K562 (cell line): ENCODE data around the gene ARHGAP35. TPM values are rescaled to one million over a fixed set of nuclear protein-coding genes. Genes with fewer than 3 reads are reported as not detected.

Source experiments
- FIP1L1 ChIP-seq: fragments of 200-400 bp; formaldehyde crosslinking; IDR thresholded peaks from 2 replicates; pipeline ENCODE4 v1.6.1; 2018; ENCODE audit warnings: mild to moderate bottlenecking, low read depth, low read length; ENCODE audit not compliant: poor library complexity, severe bottlenecking
- KLF16 ChIP-seq: IDR thresholded peaks from 2 replicates; pipeline ENCODE4 v1.6.1; 2016; ENCODE audit warnings: antibody characterized with exemption
- ZNF3 ChIP-seq: fragments of 250-450 bp; sonication (Bioruptor Pico); IDR thresholded peaks from 2 replicates; pipeline ENCODE4 v1.5.0; 2021; ENCODE audit warnings: mild to moderate bottlenecking, moderate library complexity
- polyA plus RNA-seq, 8 experiments: library from polyadenylated mRNA; depleted of rRNA in 4 of 8; stranded (reverse) in 5 of 8; unstranded in 3 of 8; fragments of >200 nt; fragmentation: Nextera tagmentation in 2 of 8; fragmentation: Illumina TruSeq in 1 of 8; extraction: Ambion mirVana in 2 of 8; extraction: Trizol in 1 of 8; gene quantifications; 2 replicates each; pipeline versions ENCODE4 v1.2.1 to v1.2.3, GENCODE V29; 2011 to 2014; ENCODE audit warnings: inconsistent platforms in 1 of 8, missing spikeins in 1 of 8
- total RNA-seq, 7 experiments: library from RNA; depleted of rRNA in 6 of 7; stranded (reverse); fragments of >200 nt in 6 of 7; fragmentation: Illumina TruSeq in 2 of 7; extraction: Trizol in 2 of 7; gene quantifications; 2 replicates each; pipeline versions ENCODE4 v1.2.1 to v1.2.3, GENCODE V29; 2011 to 2021; ENCODE audit warnings: low replicate concordance in 1 of 7
- TF ChIP-seq, protein P1 (sequence below): fragments of 450-650 bp; IDR thresholded peaks from 2 replicates; pipeline ENCODE4 v1.7.1; 2018; ENCODE audit warnings: mild to moderate bottlenecking, low read depth; ENCODE audit not compliant: partially characterized antibody
- TF ChIP-seq, protein P2 (sequence below): fragments of 450-650 bp; IDR thresholded peaks from 2 replicates; pipeline ENCODE4 v1.6.1; 2016; ENCODE audit warnings: mild to moderate bottlenecking, moderate library complexity

The ARHGAP35 gene
- total and polyA plus RNA-seq, 9 of the 15 experiments (the other 6 are each of a cell fraction or from before 2014, with no cell fraction given), result 0.27 to 26.4 (median 10.2) TPM

DNA sequence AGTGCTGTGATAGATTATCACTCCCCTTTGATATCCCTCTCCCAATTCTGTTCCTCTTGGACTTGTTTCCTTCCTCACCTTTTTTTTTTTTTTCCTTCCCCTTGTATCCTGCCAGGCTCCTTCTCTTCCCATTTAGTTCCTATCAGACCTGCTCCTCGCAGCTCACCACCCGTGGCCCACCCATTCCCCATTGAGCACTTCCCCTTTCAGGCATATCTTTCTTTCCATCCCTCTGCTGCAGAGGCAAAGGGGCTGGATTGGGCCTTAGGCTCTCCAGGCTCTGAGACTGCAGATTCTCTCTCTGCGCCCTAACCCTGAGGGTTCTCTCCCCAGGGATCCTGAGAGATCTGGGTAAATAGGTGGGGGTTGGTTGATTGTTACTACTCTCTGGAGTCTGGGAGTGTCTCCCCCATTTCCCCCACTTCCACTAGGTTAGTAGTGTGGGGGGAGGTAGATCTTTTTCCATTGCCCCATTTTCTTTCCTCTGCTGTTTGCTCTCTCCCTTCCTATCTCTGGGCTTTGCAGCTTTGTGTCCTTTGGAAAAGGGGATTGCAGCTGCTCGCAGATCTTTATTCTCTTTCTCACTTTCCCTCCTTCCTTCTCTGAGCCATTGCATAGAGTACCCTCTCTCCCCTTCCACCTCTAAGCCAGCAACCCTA is 2.3 kb downstream of the ARHGAP35 start (continued):
- TF ChIP-seq, protein P1, sequence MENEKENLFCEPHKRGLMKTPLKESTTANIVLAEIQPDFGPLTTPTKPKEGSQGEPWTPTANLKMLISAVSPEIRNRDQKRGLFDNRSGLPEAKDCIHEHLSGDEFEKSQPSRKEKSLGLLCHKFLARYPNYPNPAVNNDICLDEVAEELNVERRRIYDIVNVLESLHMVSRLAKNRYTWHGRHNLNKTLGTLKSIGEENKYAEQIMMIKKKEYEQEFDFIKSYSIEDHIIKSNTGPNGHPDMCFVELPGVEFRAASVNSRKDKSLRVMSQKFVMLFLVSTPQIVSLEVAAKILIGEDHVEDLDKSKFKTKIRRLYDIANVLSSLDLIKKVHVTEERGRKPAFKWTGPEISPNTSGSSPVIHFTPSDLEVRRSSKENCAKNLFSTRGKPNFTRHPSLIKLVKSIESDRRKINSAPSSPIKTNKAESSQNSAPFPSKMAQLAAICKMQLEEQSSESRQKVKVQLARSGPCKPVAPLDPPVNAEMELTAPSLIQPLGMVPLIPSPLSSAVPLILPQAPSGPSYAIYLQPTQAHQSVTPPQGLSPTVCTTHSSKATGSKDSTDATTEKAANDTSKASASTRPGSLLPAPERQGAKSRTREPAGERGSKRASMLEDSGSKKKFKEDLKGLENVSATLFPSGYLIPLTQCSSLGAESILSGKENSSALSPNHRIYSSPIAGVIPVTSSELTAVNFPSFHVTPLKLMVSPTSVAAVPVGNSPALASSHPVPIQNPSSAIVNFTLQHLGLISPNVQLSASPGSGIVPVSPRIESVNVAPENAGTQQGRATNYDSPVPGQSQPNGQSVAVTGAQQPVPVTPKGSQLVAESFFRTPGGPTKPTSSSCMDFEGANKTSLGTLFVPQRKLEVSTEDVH, result no peak
- TF ChIP-seq FIP1L1 (no peak), KLF16 (no peak), ZNF3 (no peak)
- TF ChIP-seq, protein P2, sequence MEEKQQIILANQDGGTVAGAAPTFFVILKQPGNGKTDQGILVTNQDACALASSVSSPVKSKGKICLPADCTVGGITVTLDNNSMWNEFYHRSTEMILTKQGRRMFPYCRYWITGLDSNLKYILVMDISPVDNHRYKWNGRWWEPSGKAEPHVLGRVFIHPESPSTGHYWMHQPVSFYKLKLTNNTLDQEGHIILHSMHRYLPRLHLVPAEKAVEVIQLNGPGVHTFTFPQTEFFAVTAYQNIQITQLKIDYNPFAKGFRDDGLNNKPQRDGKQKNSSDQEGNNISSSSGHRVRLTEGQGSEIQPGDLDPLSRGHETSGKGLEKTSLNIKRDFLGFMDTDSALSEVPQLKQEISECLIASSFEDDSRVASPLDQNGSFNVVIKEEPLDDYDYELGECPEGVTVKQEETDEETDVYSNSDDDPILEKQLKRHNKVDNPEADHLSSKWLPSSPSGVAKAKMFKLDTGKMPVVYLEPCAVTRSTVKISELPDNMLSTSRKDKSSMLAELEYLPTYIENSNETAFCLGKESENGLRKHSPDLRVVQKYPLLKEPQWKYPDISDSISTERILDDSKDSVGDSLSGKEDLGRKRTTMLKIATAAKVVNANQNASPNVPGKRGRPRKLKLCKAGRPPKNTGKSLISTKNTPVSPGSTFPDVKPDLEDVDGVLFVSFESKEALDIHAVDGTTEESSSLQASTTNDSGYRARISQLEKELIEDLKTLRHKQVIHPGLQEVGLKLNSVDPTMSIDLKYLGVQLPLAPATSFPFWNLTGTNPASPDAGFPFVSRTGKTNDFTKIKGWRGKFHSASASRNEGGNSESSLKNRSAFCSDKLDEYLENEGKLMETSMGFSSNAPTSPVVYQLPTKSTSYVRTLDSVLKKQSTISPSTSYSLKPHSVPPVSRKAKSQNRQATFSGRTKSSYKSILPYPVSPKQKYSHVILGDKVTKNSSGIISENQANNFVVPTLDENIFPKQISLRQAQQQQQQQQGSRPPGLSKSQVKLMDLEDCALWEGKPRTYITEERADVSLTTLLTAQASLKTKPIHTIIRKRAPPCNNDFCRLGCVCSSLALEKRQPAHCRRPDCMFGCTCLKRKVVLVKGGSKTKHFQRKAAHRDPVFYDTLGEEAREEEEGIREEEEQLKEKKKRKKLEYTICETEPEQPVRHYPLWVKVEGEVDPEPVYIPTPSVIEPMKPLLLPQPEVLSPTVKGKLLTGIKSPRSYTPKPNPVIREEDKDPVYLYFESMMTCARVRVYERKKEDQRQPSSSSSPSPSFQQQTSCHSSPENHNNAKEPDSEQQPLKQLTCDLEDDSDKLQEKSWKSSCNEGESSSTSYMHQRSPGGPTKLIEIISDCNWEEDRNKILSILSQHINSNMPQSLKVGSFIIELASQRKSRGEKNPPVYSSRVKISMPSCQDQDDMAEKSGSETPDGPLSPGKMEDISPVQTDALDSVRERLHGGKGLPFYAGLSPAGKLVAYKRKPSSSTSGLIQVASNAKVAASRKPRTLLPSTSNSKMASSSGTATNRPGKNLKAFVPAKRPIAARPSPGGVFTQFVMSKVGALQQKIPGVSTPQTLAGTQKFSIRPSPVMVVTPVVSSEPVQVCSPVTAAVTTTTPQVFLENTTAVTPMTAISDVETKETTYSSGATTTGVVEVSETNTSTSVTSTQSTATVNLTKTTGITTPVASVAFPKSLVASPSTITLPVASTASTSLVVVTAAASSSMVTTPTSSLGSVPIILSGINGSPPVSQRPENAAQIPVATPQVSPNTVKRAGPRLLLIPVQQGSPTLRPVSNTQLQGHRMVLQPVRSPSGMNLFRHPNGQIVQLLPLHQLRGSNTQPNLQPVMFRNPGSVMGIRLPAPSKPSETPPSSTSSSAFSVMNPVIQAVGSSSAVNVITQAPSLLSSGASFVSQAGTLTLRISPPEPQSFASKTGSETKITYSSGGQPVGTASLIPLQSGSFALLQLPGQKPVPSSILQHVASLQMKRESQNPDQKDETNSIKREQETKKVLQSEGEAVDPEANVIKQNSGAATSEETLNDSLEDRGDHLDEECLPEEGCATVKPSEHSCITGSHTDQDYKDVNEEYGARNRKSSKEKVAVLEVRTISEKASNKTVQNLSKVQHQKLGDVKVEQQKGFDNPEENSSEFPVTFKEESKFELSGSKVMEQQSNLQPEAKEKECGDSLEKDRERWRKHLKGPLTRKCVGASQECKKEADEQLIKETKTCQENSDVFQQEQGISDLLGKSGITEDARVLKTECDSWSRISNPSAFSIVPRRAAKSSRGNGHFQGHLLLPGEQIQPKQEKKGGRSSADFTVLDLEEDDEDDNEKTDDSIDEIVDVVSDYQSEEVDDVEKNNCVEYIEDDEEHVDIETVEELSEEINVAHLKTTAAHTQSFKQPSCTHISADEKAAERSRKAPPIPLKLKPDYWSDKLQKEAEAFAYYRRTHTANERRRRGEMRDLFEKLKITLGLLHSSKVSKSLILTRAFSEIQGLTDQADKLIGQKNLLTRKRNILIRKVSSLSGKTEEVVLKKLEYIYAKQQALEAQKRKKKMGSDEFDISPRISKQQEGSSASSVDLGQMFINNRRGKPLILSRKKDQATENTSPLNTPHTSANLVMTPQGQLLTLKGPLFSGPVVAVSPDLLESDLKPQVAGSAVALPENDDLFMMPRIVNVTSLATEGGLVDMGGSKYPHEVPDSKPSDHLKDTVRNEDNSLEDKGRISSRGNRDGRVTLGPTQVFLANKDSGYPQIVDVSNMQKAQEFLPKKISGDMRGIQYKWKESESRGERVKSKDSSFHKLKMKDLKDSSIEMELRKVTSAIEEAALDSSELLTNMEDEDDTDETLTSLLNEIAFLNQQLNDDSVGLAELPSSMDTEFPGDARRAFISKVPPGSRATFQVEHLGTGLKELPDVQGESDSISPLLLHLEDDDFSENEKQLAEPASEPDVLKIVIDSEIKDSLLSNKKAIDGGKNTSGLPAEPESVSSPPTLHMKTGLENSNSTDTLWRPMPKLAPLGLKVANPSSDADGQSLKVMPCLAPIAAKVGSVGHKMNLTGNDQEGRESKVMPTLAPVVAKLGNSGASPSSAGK, result no peak
